ENCODE results near the gene DYRK1A.

DYRK1A gene

DNA sequence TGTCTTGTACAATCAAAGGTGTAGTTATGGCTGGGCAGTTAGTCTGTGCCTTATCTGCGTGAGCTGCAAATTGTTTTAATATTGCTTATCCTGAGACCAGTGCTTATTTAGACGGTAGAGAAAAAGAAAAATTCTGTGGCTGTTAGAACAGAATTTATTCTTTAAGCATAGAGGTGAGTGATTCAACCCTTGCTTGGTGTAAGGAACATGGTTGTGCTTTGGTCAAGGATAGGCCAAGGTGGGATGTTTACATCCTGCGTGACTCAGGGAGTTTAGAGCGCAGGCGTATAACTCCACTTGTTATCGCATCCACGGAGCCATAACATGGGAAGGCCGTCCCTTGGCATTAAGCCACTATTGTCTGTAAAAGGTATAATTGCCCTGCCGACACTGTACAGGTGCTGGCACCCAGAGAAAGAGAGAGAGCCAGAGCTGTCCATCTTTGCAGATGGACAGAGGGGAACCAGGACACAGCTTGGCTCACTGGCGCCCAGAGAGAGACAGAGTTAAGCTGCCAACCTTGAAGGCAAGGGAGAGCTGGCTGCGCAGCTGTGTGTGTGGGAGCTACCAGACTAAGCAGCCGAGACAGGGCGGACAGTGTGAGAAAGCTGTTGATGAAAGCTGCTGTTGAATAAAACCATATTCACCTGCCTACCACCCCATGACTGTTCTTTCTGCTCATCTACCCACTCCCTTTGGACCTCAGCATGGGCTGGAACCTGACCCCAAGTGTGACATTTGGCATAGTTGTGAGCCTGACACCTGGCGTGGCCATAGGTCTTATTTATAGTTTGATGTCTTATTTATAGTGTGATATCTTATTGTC is 200.4 kb downstream of the DYRK1A start:
- no peak for DNase-seq (ENCODE audit: low read depth)

DNA sequence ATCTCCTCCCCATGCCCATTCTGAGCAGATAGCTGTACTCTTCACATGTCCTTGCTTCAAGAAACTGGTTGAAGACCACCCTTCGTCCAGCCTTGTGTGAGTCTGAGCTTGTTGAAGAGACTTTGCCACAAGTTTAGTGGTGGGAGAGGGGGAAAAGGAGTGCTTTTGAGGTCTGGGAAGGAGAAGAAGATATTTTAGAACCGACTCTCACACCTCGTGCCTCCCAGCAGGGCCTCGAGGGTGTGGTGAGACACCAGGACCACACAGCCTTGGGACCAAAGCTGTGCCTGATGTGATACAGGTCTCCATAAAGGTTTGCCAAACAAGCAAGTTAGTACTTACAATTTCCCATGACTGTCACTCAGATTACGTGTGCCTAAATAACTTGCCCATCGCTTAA is 201.8 kb downstream of the DYRK1A start:
- DNase-seq (ENCODE audit: low read depth) = no peak

DNA sequence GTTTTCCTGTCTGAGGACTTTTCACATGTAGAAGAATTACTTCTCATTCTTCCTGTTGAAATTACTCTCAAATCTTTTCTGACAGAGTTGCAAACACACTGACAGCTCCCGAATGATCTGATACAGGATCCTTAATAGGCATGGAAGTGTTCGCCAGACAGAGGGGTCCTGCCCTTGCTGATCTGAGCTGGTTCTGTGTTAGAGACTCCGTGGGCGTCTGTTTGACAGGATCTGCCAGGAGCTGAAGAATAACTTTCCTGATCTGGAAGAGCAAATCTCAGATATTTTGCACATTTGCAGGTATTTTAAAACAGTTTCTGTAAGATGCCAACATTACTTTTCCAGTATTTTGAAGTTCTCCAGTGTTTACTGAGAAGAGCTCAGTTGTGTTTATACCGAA is 202.3 kb downstream of the DYRK1A start:
- no peak for DNase-seq (ENCODE audit: low read depth)

DNA sequence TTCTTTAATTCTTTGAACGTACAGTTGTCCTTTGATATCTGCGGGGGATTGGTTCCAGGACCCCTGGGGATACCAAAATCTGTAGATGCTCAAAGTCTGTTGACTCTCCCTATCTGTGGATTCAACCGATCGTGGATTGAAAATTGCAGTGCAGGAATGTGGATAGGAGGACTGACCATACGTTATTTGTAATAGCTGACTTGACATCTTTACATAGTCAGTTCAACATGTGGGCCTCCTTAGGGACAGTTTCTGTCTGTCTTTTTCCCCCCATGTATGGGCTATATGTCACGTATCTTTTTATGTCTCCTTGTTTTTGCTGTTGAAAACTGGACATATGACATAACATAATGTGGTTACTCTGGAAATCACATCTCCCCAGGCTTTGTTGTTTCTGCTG is 204.9 kb downstream of the DYRK1A start:
- DNase-seq (ENCODE audit: low read depth) = no peak

DNA sequence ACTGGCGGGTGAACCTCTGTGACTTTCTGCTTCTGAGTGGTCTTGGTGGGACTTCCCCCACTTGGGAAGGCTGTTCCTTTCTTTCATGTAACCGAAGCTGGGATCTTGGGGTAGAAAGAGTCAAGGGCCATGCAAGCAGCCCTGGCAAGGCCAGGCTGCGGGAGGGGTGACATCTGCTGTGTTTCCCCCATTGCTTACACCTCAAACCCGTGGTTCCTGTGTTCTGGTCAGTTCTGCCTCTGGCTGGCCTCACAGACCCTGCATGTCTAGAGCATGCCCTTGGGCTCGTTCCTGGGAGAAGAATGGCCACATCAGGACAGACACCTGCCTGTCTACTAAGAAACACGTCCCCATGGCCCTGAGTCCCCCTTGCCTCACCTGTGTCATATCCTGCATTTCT is 207.7 kb downstream of the DYRK1A start:
- no peak for DNase-seq (ENCODE audit: low read depth)

DNA sequence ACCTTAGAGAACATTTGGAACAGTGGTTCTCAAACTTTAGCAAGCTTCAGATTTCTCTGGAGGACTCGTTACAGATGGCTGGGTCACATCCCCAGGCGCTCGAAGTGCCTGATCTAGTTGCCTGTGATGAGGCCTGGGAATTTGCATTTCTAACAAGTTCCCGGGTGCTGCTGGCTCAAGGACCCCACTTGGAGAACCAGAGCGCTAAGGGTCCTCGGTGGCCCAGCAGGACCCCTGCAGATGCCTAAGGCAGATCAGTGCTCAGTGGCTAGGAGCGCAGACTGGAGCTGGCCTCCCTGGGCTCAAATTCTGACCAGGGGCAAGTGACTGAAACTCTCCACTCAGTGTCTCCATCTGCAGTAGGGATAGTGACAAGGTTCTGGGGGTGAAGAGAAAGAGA is 208.2 kb downstream of the DYRK1A start:
- DNase-seq (ENCODE audit: low read depth) = no peak

DNA sequence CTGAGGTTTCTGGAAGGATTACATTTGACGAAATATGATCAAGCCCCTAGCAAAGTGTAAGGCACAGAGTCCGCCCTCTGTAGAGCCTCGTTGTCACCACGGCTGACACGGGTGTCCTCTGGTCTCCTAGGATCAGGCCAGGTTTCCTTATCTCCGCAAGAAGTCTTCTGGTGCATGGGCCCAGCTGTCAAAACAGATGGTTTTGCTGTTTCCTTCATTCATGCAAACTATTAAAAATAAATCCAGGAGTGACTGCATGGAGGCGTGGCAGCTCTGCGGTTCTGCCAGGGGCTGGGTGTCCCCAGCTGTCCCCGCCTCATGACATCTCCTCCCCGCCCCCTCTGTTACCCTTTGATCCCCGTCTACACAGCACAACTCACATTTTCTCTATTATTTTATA is 209.0 kb downstream of the DYRK1A start:
- no peak for DNase-seq (ENCODE audit: low read depth)

Data from stimulated activated CD8-positive, alpha-beta memory T cell treated with anti-CD3 and anti-CD28 coated beads, Interleukin-12 subunit alpha, Interleukin-12 subunit beta, amount 100 ng/mL, for 1 hour (primary cell).